Measurements from ENCODE around the gene LAMA4. TPM values are rescaled to one million over a fixed set of nuclear protein-coding genes. Genes with fewer than 3 reads are reported as not detected.

Gene LAMA4
- total RNA-seq, 4 donors from 2014 or later = 189 to 459 (median 376) TPM

- TF ChIP-seq CTCF (IDR thresholded peaks at IDR 0.05) = no peak
- DNase-seq (ENCODE audit: low spot score) = no peak
- no peak for ATAC-seq (ENCODE audit: low FRiP score)
Measured at GRCh38 chr6:112196306-112196705, 58.1 kb downstream of the LAMA4 start.

- DNase-seq (ENCODE audit: low spot score) (no peak), ATAC-seq (ENCODE audit: low FRiP score) (no peak)
- no peak for TF ChIP-seq CTCF (IDR thresholded peaks at IDR 0.05)
Measured at GRCh38 chr6:112195166-112195565, 59.2 kb downstream of the LAMA4 start.

GRCh38 chr6:112194511-112194910 is 59.9 kb downstream of the LAMA4 start:
- ATAC-seq (ENCODE audit: low FRiP score) (no peak), DNase-seq (ENCODE audit: low spot score) (no peak)
- no peak for TF ChIP-seq CTCF (IDR thresholded peaks at IDR 0.05)

GRCh38 chr6:112193535-112194051 is 60.8 kb downstream of the LAMA4 start:
- ATAC-seq (ENCODE audit: low FRiP score) = no peak

GRCh38 chr6:112193117-112193516 is 61.2 kb downstream of the LAMA4 start:
- TF ChIP-seq CTCF (IDR thresholded peaks at IDR 0.05) = no peak
- ATAC-seq (ENCODE audit: low FRiP score) (no peak), DNase-seq (ENCODE audit: low spot score) (no peak)

More at GRCh38 chr6:112193535-112194051, 60.8 kb downstream of the LAMA4 start:
- DNase-seq (ENCODE audit: low spot score) = no peak
- no peak for TF ChIP-seq CTCF (IDR thresholded peaks at IDR 0.05)

GRCh38 chr6:112191509-112192020 is 62.8 kb downstream of the LAMA4 start:
- no peak for TF ChIP-seq CTCF (IDR thresholded peaks at IDR 0.05)
- no peak for ATAC-seq (ENCODE audit: low FRiP score)
- DNase-seq (ENCODE audit: low spot score) = no peak

GRCh38 chr6:112190164-112190563 is 64.2 kb downstream of the LAMA4 start:
- no peak for TF ChIP-seq CTCF (IDR thresholded peaks at IDR 0.05)
- no peak for DNase-seq (ENCODE audit: low spot score)
- no peak for ATAC-seq (ENCODE audit: low FRiP score)

All from omental fat pad (tissue), 4 donors.